ENCODE measurements around the gene CIB4.
"Not testable (repeated sequence)": the region's sequence is repeated elsewhere in the genome, so short reads cannot be mapped to it uniquely, and the experiment has no call there.

The CIB4 gene

GRCh38 chr2:26568076-26568890 lies 72.9 kb downstream of the CIB4 start:
- no peak for DNase-seq (ENCODE audit: low spot score)

GRCh38 chr2:26567534-26567933 lies 73.6 kb downstream of the CIB4 start:
- DNase-seq (ENCODE audit: low spot score), result no peak

DNA sequence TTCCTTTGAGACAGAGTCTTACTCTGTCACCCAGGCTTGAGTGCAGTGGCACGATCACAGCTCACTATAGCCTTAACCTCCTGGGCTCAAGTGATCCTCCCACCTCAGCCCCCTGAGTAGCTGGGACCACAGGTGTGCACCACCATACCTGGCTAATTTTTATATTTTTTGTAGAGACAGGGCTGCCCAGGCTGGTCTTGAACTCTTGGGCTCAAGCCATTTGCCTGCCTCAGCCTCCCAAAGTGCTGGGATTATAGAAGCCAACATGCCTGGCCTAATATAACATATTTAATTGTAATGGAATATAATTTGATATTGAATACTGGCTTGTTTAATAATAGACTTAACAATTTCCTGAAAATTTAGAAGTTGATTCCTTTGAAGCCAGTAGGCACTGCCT lies 74.4 kb downstream of the CIB4 start:
- DNase-seq (ENCODE audit: low spot score), result not testable (repeated sequence)

GRCh38 chr2:26566081-26566375 lies 75.1 kb downstream of the CIB4 start:
- no peak for DNase-seq (ENCODE audit: low spot score)

- no peak for DNase-seq (ENCODE audit: low spot score)
These were observed 77.0 kb downstream of the CIB4 start for GRCh38 chr2:26564121-26564644.

- DNase-seq (ENCODE audit: low spot score), result no peak
These were observed 77.5 kb downstream of the CIB4 start for GRCh38 chr2:26563686-26564085.

DNA sequence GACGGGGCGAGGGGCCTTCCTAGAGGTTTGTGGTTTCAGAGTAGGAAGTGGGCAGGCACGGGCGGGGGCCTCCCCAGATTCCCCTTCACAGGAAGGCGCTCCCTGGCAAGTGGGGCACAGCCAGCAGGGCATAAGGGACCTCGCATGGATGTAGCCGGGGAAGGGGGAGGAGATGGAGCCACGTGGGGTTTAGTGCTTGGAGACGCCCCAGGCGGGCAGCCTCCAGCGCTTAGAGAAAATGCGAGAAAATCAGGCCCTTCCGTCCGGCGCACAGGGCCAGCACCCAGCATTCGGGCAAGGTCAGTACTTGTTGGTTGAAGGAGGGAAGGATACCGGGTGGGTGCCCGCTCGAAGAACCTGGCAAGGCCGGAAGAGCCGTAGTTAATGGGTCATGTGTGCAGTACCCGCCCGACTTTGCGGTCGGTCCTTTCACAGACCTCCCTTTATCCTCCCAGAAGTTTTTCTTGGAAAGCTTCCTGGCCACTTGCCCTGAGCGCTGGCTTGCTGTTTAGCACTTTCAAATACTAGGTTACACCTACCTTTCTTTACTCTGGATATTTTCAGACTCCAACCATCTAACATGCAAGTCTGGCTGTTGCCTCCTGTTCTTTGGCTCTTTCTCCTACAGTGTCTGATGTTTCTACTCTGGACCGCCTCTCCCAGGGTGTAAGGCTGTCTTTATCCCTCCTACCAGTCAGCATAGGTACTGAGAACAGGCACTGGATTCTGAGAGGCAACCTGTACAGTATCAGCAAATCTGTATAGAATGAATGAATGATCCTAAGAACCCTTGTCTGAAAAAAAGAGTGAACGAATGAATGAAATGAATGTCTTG lies 78.1 kb downstream of the CIB4 start:
- no peak for DNase-seq (ENCODE audit: low spot score)

- no peak for DNase-seq (ENCODE audit: low spot score)
These were observed 79.0 kb downstream of the CIB4 start for GRCh38 chr2:26561918-26562810.

- no peak for DNase-seq (ENCODE audit: low spot score)
These were observed 79.8 kb downstream of the CIB4 start for GRCh38 chr2:26561376-26561775.

DNA sequence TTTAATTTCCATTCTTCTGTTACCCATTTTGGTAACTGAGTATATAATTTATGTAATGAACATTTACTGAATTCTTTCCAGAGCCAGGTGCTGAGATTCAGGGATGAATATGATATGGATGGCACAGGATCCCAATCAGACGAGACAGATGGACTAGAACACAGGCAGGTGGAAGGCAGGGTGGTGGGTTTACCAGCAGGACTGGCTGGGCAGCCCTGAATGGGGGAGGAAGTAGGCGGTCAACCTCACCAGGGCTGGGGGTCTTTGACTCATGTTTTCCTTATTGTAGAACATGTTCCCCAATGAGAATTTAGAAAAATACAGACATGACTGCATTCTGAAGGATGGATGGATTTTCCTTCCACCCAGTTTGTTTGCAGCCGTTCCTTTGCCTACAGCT lies 80.3 kb downstream of the CIB4 start:
- DNase-seq (ENCODE audit: low spot score), result no peak

DNA sequence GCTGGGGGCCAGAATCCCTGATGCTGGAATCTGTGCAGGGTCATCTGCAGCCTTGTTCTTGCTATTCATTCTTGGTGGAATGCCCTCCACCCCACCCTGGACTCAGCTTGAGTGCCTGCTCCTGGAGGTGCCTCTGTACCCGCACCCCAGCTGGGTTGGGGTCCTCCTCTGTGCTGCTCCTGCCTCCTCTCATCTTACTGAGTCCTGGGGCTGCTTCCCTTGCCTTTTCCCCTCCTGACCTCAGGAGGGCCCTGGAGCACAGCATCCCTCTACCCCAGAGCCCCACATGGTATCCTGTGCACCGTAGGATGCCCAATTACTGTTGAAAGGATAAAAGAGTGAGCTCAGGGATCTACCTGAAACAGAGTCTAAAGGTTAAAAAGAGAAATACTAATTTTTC lies 81.6 kb downstream of the CIB4 start:
- no peak for DNase-seq (ENCODE audit: low spot score)

- no peak for DNase-seq (ENCODE audit: low spot score)
These were observed 82.1 kb downstream of the CIB4 start for GRCh38 chr2:26559044-26559405.

DNA sequence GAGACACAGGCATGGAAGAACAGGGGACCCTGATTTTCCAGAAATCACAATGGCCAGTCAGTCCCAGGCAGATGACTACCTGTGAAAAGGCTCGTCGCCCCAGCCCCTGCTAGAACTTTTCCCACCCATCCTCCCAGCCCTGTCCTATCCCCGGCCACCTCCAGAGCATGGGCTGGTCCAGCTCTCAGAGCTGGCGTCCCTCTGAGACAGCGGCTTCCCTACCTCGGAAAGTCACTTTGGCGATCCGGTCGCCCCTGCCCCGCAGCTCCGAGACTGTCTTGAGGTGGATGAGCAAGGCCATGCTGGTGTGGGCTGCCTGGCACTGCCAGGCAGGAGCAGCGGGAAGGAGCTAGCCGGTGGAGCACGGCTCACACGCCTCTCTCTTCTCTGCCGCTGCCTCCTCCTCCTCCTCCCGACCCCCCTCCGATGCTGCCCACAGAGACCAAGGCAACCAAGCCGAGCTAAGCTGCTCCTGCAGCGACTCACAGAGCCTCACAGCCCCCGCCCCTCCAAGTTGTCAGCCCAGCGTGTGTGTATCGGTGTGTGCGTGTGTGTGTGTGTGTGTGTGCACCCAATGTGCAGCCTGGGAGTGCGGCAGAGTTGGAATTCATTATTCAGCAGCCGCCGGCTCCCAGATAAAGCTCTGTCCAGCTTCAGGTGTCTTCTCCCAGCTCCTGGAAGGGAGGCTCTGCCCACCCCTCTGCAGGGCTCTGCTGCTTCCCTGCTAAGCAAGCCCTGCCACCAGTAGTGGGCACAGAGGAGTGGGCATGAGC lies 82.7 kb downstream of the CIB4 start:
- no peak for DNase-seq (ENCODE audit: low spot score)

- DNase-seq (ENCODE audit: low spot score), result no peak
These were observed 83.8 kb downstream of the CIB4 start for GRCh38 chr2:26557244-26557925.

- no peak for DNase-seq (ENCODE audit: low spot score)
These were observed 84.6 kb downstream of the CIB4 start for GRCh38 chr2:26556309-26557243.

GRCh38 chr2:26555246-26556133 lies 85.7 kb downstream of the CIB4 start:
- DNase-seq (ENCODE audit: low spot score), result no peak

GRCh38 chr2:26552641-26553374 lies 88.4 kb downstream of the CIB4 start:
- DNase-seq (ENCODE audit: low spot score), result no peak

Measured in CD4-positive, alpha-beta T cell treated with Interleukin-15 for 4 hours (primary cell).